GM20000 (cell line): ENCODE data around the gene TTLL9.

Experiments
- DNase-seq: peaks from one replicate; pipeline ENCODE4 v3.0.0; 2012; ENCODE audit warnings: low spot score
- CTCF ChIP-seq: IDR thresholded peaks from 2 replicates; pipeline ENCODE4 v1.5.1; 2012; ENCODE audit warnings: mild to moderate bottlenecking, control low read depth; ENCODE audit errors: extremely low read depth, missing control alignments

Gene TTLL9

GRCh38 chr20:31974296-31974695 lies 103.9 kb downstream of the TTLL9 start:
- no peak for TF ChIP-seq CTCF
- DNase-seq = no peak

GRCh38 chr20:31974951-31975487 lies 104.6 kb downstream of the TTLL9 start:
- DNase-seq = no peak

GRCh38 chr20:31975874-31976273 lies 105.4 kb downstream of the TTLL9 start:
- DNase-seq = no peak
- no peak for TF ChIP-seq CTCF

More at GRCh38 chr20:31974951-31975487, 104.6 kb downstream of the TTLL9 start:
- TF ChIP-seq CTCF = no peak

- DNase-seq = no peak
- TF ChIP-seq CTCF = no peak
These were observed 106.6 kb downstream of the TTLL9 start for GRCh38 chr20:31977080-31977479.

- DNase-seq = no peak
- no peak for TF ChIP-seq CTCF
These were observed 109.4 kb downstream of the TTLL9 start for GRCh38 chr20:31979713-31980426.

- no peak for TF ChIP-seq CTCF
- DNase-seq = no peak
These were observed 111.3 kb downstream of the TTLL9 start for GRCh38 chr20:31981784-31982183.

GRCh38 chr20:31984981-31985471 lies 114.6 kb downstream of the TTLL9 start:
- DNase-seq = no peak

More at GRCh38 chr20:31984981-31985471, 114.6 kb downstream of the TTLL9 start:
- TF ChIP-seq CTCF = no peak
